IPS-18c (cell line): ENCODE data around the gene SPINK8.

ENCODE experiments used
- H3K4me3 ChIP-seq: 2 replicates; pipeline ENCODE4 v1.7.0; 2013; ENCODE audit warnings: low read depth, mild to moderate bottlenecking, low read length, moderate library complexity; ENCODE audit not compliant: insufficient read depth
- H3K9me3 ChIP-seq: one replicate; pipeline ENCODE4 v1.6.1; 2013; ENCODE audit warnings: mild to moderate bottlenecking, low read length, moderate library complexity; ENCODE audit not compliant: control insufficient read depth, insufficient read depth

Gene SPINK8

GRCh38 chr3:48268936-48269561, 64.4 kb downstream of the SPINK8 start:
- no peak overlapping the region for H3K4me3 ChIP-seq
- H3K9me3 ChIP-seq: peaks cover 2% of the 10 kb centered on the region

GRCh38 chr3:48268381-48268935, 65.0 kb downstream of the SPINK8 start:
- Histone ChIP-seq H3K9me3 (peaks cover 2% of the 10 kb centered on the region), H3K4me3 (no peak overlapping the region)

- no peak overlapping the region for H3K4me3 ChIP-seq
These were observed 65.7 kb downstream of the SPINK8 start for GRCh38 chr3:48267782-48268181.

GRCh38 chr3:48258530-48258929, 74.9 kb downstream of the SPINK8 start:
- Histone ChIP-seq H3K9me3 (peaks cover 3% of the 10 kb centered on the region), H3K4me3 (no peak overlapping the region)

More at GRCh38 chr3:48267782-48268181, 65.7 kb downstream of the SPINK8 start:
- peaks cover 2% of the 10 kb centered on the region for H3K9me3 ChIP-seq
